ENCODE measurements around the gene NEK11. TPM values are rescaled to one million over a fixed set of nuclear protein-coding genes. Genes with fewer than 3 reads are reported as not detected.

The NEK11 gene
- total RNA-seq, 2 experiments from 2014 or later = 1.6 to 4.2 TPM

GRCh38 chr3:131110087-131110486 is 83.4 kb downstream of the NEK11 start:
- Histone ChIP-seq H3K27ac (ENCODE audit: low read depth in 1 of 2, low read length in 2 of 2) (no peak overlapping the region), H3K4me3 (ENCODE audit: low read length) (no peak overlapping the region), H3K36me3 (ENCODE audit: insufficient read depth, low read length) (no peaks in the 10 kb centered on the region), H3K9me3 (ENCODE audit: control insufficient read depth in 1 of 2, insufficient read depth in 1 of 2, low read length in 2 of 2) (no peaks in the 10 kb centered on the region), H3K27me3 (ENCODE audit: control insufficient read depth in 1 of 2, insufficient read depth in 2 of 2, low read length in 2 of 2) (no peaks in the 10 kb centered on the region), H3K4me1 (ENCODE audit: insufficient read depth, low read length) (no peaks in the 10 kb centered on the region)
- H3K4me1 Mint-ChIP-seq (ENCODE audit: low read depth) = no peaks in the 10 kb centered on the region
- no peaks in the 10 kb centered on the region for H3K9me3 Mint-ChIP-seq
- intact Hi-C loops (cut with DNase I, micrococcal nuclease) = no loop called here
- ChIA-PET POLR2A (no interaction called here), CTCF (no interaction called here)
- H3K27ac Mint-ChIP-seq = no peak overlapping the region
- no peaks in the 10 kb centered on the region for H3K27me3 Mint-ChIP-seq
- DNase-seq = no peak
- TF ChIP-seq CTCF (IDR thresholded peaks at IDR 0.05) = no peak
- ATAC-seq (ENCODE audit: poor library complexity) = no peak
- H3K4me3 Mint-ChIP-seq = no peak overlapping the region
- no peaks in the 10 kb centered on the region for H3K36me3 Mint-ChIP-seq (ENCODE audit: low read depth)

DNA sequence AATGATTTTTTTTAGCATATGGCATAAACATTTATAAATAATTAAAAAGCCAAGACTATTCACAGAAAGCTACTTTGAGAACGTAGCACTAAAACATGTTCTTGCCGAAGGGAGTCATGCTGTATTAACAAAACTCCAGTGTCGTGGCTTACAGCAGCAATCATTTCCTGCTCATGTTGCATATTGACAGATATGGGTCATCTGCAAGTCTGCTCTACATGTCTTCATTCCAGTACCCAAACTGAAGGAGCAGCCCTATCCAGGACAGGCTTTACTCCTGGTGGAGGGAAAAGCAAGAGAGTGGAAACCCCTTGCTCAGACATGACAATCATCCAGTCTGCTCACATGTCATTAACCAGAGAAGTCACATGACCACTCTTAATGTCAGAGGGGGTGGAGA is 87.6 kb downstream of the NEK11 start:
- no peak for TF ChIP-seq CTCF (IDR thresholded peaks at IDR 0.05)
- intact Hi-C loops (cut with DNase I, micrococcal nuclease) = no loop called here
- peaks cover 2% of the 10 kb centered on the region for H3K9me3 Mint-ChIP-seq
- Histone ChIP-seq H3K36me3 (ENCODE audit: insufficient read depth, low read length) (no peaks in the 10 kb centered on the region), H3K27ac (ENCODE audit: low read depth in 1 of 2, low read length in 2 of 2) (no peak overlapping the region), H3K27me3 (ENCODE audit: control insufficient read depth in 1 of 2, insufficient read depth in 2 of 2, low read length in 2 of 2) (no peaks in the 10 kb centered on the region), H3K9me3 (ENCODE audit: control insufficient read depth in 1 of 2, insufficient read depth in 1 of 2, low read length in 2 of 2) (no peaks in the 10 kb centered on the region), H3K4me1 (ENCODE audit: insufficient read depth, low read length) (no peaks in the 10 kb centered on the region), H3K4me3 (ENCODE audit: low read length) (no peak overlapping the region)
- H3K27me3 Mint-ChIP-seq = no peaks in the 10 kb centered on the region
- no peak overlapping the region for H3K4me3 Mint-ChIP-seq
- ChIA-PET CTCF (no interaction called here), POLR2A (no interaction called here)
- ATAC-seq (ENCODE audit: poor library complexity) (no peak), DNase-seq (no peak)
- no peaks in the 10 kb centered on the region for H3K4me1 Mint-ChIP-seq (ENCODE audit: low read depth)
- H3K27ac Mint-ChIP-seq = no peak overlapping the region
- peaks cover 5% of the 10 kb centered on the region for H3K36me3 Mint-ChIP-seq (ENCODE audit: low read depth)

GRCh38 chr3:131125684-131126083 is 99.0 kb downstream of the NEK11 start:
- no peak overlapping the region for H3K27ac ChIP-seq (ENCODE audit: low read depth in 1 of 2, low read length in 2 of 2)
- no peak overlapping the region for H3K4me3 Mint-ChIP-seq
- ATAC-seq (ENCODE audit: poor library complexity) (no peak), DNase-seq (no peak)
- POLR2A ChIA-PET = no interaction called here
- H3K9me3 Mint-ChIP-seq = peaks cover 7% of the 10 kb centered on the region
- H3K36me3 ChIP-seq (ENCODE audit: insufficient read depth, low read length) = no peaks in the 10 kb centered on the region
- intact Hi-C loops (cut with DNase I, micrococcal nuclease) = no loop called here
- H3K27me3 Mint-ChIP-seq = no peaks in the 10 kb centered on the region
- H3K4me3 ChIP-seq (ENCODE audit: low read length) = no peak overlapping the region
- no peaks in the 10 kb centered on the region for H3K4me1 ChIP-seq (ENCODE audit: insufficient read depth, low read length)
- TF ChIP-seq CTCF (IDR thresholded peaks at IDR 0.05) = no peak
- peaks cover 0 to 14% of the 10 kb centered on the region in 2 experiments for H3K9me3 ChIP-seq (ENCODE audit: control insufficient read depth in 1 of 2, insufficient read depth in 1 of 2, low read length in 2 of 2)
- no peaks in the 10 kb centered on the region for H3K4me1 Mint-ChIP-seq (ENCODE audit: low read depth)
- H3K27ac Mint-ChIP-seq = no peak overlapping the region
- CTCF ChIA-PET = no interaction called here
- peaks cover under 1% of the 10 kb centered on the region for H3K36me3 Mint-ChIP-seq (ENCODE audit: low read depth)
- H3K27me3 ChIP-seq (ENCODE audit: control insufficient read depth in 1 of 2, insufficient read depth in 2 of 2, low read length in 2 of 2) = no peaks in the 10 kb centered on the region

Data from CD4-positive, alpha-beta T cell (primary cell).